Stimulated activated CD8-positive, alpha-beta memory T cell treated with anti-CD3 and anti-CD28 coated beads, Interleukin-7, amount 100 ng/mL, for 24 hours (primary cell): ENCODE measurements around the gene FBXL15.

Source experiments
- DNase-seq: peaks from one replicate; pipeline ENCODE4 v3.0.0-alpha.2; 2020; ENCODE audit warnings: low read depth

FBXL15 gene

GRCh38 chr10:102457591-102458150, 37.0 kb downstream of the FBXL15 start:
- DNase-seq, result no peak

GRCh38 chr10:102458656-102459055, 38.0 kb downstream of the FBXL15 start:
- DNase-seq, result no peak

- no peak for DNase-seq
Observed at GRCh38 chr10:102460836-102461186, 40.2 kb downstream of the FBXL15 start.

GRCh38 chr10:102461187-102462054, 40.8 kb downstream of the FBXL15 start:
- peak; percentile 82 for DNase-seq

- DNase-seq, result no peak
Observed at GRCh38 chr10:102462512-102463054, 41.9 kb downstream of the FBXL15 start.

GRCh38 chr10:102463983-102464382, 43.3 kb downstream of the FBXL15 start:
- DNase-seq, result no peak

- no peak for DNase-seq
Observed at GRCh38 chr10:102465466-102465865, 44.8 kb downstream of the FBXL15 start.

- DNase-seq, result no peak
Observed at GRCh38 chr10:102467318-102467717, 46.7 kb downstream of the FBXL15 start.

- no peak for DNase-seq
Observed at GRCh38 chr10:102467971-102468438, 47.4 kb downstream of the FBXL15 start.

- no peak for DNase-seq
Observed at GRCh38 chr10:102468683-102469082, 48.0 kb downstream of the FBXL15 start.

- DNase-seq, result no peak
Observed at GRCh38 chr10:102470579-102471546, 50.2 kb downstream of the FBXL15 start.
